Posterior vena cava (tissue), 2 donors: ENCODE measurements around the gene MAN1A1. TPM values are rescaled to one million over a fixed set of nuclear protein-coding genes. Genes with fewer than 3 reads are reported as not detected.

Experiments
- DNase-seq: peaks from one replicate; pipeline ENCODE4 v3.0.0-alpha.2; 2020; ENCODE audit warnings: low spot score
- intact Hi-C, 2 donors: fragments of 100-400 bp; cut with DNase I; formaldehyde crosslinking; loops; one replicate each; pipeline versions ENCODE4 v1.14.1 to v1.14.2; 2022 to 2023
- total RNA-seq, 2 donors: library from RNA; stranded (reverse); fragmentation: NEBNext Ultra II Directional; extraction: Animal tissue kit (Norgen Biotek cat#: 25700); gene quantifications; one replicate each; pipeline ENCODE4 v1.2.1, GENCODE V29; 2021
- donor health status: DM: yes; HTN: yes; CAD: no.
- donor health status: DM: yes; HTN: yes; CAD: no.

The MAN1A1 gene
- total RNA-seq, 2 donors from 2014 or later: 60.6 to 65.3 TPM

DNA sequence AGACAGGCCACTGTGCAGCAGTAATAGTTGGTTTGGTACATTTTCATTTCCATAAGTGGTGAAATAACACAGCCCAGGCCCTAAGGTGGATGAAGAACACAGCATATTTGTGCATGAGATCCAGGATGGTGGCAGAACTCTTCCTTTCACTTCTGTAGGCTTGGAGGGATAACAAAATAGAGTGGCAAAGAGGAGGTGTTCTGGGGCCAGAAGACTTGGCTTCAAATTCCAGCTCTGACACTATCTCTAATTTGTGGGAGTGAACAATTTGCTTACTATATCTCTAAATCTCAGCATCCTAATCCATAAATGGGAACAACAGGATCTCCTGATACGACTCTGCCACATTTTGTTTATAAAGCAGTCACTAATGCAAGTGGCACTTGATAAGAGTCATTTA is 159.4 kb downstream of the MAN1A1 start:
- intact Hi-C loops: no loop called here
- DNase-seq: no peak

- intact Hi-C loops: no loop called here
- no peak for DNase-seq
Observed at GRCh38 chr6:119189498-119189897, 160.1 kb downstream of the MAN1A1 start.

DNA sequence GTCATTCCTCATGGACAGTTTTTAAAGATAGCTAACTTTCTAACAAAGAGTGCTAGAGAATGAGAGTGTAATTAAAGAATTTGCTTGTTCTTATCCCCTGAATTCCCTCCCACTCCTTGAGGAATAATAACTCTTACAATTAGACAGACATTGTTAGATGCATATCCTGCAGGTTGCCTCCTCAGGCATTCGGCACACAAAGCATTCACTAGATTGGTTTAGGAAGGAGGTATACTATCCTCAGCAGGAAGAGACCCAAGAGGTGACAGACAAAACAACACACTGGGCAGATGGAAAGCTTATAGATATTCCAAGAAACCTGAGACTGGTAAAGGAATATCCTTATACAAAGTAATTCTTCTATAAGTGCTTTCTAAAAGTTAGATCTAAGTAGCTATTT is 162.0 kb downstream of the MAN1A1 start:
- intact Hi-C loops: no loop called here
- no peak for DNase-seq

GRCh38 chr6:119186490-119186889 is 163.1 kb downstream of the MAN1A1 start:
- intact Hi-C loops: no loop called here
- no peak for DNase-seq

DNA sequence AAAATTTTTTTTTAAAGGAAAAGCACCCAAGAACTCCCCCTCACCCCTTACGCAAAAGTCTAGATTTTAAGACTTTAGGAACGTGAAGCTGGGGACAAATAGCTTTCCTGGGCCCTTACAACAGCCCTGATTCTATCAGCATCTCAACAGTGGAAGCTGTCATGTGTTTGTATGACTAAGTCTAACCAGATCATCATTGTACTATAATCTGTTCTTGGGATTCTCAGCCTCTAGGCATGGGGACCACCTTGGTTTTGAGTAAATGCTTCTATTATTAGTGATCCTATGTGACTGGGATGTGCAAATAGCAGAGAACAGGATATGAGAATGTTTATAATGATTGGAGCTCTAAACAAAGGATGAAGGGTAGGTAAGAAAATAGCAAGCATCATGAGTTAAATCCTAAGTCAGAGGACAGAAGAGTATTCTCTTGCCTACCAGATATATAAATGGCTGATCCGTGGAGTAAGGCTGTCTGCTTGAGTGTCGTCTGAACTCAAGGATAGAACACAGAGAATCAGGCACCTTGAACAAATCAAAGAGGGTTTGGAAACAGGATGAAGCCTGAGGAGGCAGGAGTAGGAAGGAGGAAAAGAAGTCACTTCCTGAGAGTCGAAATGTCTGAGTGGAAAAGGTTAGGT is 165.4 kb downstream of the MAN1A1 start:
- intact Hi-C loops: no loop called here
- no peak for DNase-seq

DNA sequence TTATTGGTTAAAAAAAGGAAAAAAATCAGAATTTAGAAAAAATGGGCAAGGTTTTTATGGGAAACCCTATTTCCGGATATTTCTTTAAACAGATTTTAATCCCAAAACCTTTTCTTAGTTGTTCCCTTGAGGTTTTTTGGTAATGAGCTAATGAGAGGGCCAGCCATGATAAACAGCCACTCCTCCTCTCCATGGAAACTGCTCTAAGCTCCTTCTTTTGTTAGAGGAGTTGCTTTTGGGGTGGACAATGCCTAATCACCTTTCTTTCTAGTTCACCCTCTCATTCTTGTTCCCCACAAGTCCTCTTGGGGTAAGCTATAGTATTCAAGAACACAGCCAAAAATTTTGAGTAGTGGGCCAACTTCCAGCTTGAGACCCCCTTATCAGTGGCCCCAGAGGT is 166.1 kb downstream of the MAN1A1 start:
- intact Hi-C loops: no loop called here
- DNase-seq: no peak

DNA sequence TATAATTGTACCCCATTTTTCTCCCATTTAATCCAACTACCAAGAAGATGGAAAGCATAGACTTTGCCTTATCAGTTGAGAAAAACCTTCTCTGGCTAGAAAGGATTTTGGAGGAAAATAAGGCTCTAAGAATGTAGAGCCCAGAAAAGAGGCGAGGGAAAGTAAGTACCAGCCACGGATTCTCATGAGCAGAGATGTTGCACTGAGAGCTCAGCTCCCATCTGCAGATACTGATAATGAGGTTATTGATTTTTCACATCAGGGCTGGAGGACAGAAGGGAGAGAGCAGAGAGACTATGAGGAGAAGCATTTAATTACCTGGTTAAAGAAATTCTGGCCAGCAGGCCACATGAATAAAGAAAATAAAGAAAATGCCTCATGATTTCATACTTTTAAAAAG is 166.7 kb downstream of the MAN1A1 start:
- intact Hi-C loops: no loop called here
- DNase-seq: no peak

DNA sequence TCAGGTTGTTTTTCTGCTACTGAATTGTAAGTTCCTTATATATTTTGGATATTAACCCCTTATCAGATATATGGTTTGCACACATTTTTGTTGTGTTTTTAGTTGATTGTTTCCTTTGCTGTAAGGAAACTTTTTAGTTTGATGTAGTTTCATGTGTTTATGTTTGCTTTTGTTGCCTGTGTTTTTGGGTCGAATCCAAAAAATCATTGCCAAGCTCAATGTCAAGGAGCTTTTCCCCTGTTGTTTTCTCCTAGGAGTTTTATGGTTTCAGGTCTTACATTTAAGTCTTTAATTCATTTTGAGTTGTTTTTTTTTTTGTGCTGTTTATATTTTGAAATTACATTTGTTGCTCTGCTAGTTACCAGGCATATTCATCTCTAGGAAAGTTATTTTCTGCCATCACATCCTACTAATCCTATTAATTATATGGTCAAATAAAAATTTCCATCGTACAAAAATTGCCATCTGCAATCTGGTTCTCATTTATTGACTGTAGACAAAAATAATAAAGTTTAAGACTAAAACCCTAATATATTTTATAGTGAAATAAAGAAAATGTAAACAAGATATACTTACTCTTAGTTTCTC is 167.3 kb downstream of the MAN1A1 start:
- DNase-seq: no peak
- intact Hi-C loops: no loop called here

GRCh38 chr6:119181046-119181445 is 168.5 kb downstream of the MAN1A1 start:
- no peak for DNase-seq
- intact Hi-C loops: no loop called here

DNA sequence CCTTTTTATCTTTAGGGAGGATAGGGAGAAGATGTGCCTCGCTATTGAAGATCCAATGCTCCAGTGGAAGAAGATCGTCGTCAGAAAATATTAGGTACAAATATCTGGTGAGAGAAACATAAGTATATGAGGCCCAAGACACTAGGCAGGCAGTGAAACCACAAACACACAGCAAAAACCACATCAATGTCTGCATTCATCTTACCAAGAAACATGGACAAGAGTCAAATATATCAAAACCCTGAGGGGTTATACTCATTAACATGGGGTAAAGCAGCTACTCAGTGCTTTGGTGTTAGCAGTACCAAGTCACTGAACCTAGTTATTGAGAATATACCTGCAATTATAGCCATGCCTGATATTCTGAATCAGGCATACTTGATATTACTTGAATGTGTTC is 169.7 kb downstream of the MAN1A1 start:
- DNase-seq: no peak
- intact Hi-C loops: no loop called here

DNA sequence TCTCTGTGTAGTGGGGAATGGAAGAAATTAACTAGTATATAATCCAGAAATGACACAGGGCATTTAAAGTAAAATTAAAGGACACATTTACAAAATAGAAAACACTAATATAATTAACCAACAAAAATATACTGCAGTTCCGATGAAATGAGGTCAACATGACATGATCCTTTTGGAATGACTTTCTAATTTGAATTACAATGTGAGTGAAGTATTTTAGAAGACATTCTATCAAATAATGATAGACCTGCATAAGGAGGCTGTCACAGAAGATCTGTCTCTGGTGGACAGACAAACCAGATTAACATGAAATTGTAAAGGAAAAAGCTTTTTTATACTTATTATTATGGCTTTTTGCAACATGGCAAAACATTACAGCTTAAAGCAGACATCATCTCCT is 170.5 kb downstream of the MAN1A1 start:
- no peak for DNase-seq
- intact Hi-C loops: no loop called here

GRCh38 chr6:119176445-119176844 is 173.1 kb downstream of the MAN1A1 start:
- no peak for DNase-seq
- intact Hi-C loops: no loop called here

- intact Hi-C loops: no loop called here
- no peak for DNase-seq
Observed at GRCh38 chr6:119174879-119175817, 174.4 kb downstream of the MAN1A1 start.

- intact Hi-C loops: no loop called here
- DNase-seq: no peak
Observed at GRCh38 chr6:119174085-119174445, 175.5 kb downstream of the MAN1A1 start.

- intact Hi-C loops: no loop called here
- DNase-seq: no peak
Observed at GRCh38 chr6:119173249-119174084, 176.1 kb downstream of the MAN1A1 start.

DNA sequence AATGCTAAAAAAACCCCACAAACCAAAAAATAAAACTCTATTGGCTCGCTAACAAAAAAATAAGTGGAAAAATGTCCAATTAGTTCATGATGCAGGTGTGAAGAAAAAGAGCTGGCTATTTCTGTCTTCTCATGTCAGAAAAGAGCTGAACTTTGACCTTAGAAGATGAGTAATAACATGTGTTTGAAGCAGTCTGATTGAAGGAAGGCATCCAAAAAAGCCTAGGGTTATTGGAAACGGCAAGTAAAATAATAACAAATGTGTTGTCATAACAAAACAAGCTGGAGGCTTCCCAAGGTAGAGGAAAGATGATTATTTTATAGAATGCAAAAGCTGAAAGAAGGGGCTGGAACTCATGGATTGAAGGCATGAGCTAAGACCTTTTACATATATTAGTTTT is 176.7 kb downstream of the MAN1A1 start:
- no peak for DNase-seq
- intact Hi-C loops: no loop called here

DNA sequence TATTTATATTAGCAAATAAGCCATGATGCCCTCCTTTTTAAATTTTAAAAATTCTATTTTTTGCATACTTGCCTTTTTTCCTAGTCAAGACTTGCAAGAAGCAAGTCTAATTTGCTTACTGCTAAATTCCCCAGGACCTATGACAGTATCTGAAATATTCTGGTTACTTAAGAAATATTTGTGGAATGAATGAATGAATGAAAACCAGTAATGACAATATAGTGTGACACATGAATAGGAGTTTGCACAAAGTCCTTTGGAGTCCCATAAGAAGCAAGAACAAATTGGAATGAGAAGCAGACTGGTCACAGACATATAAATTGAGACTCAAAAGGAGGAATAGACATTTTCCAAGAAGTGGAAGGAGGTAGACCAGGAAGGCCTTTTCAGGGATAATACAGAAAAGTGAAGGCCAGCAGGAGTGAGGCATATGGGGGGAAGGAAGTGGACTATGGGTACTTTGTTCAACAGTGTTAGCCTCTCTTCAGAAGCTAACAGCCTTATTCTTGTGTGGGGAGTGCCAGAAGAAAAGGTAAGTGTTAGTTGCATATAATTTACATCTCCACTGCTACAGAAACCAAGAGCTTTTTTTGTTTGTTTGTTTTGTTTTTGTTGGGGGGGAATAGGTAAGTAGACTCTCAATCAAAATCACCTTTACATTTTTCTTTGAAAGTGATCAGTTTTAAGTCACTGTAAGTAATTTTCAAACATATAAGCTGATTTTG is 177.5 kb downstream of the MAN1A1 start:
- DNase-seq: no peak
- intact Hi-C loops: no loop called here

GRCh38 chr6:119171088-119171841 is 178.3 kb downstream of the MAN1A1 start:
- no peak for DNase-seq
- intact Hi-C loops: no loop called here
